ENCODE results near the gene BIN1.

- no peak for TF ChIP-seq EZH2 (IDR thresholded peaks at IDR 0.05; ENCODE audit: insufficient read depth, poor library complexity, severe bottlenecking)
- TF ChIP-seq EZH2phosphoT487 (IDR thresholded peaks at IDR 0.05; ENCODE audit: insufficient read depth, low read depth) = no peak
These were observed 95.7 kb downstream of the BIN1 start for GRCh38 chr2:127011231-127011661.
